Measurements from ENCODE around the gene AGR2.
"Not testable (repeated sequence)": the region's sequence is repeated elsewhere in the genome, so short reads cannot be mapped to it uniquely, and the experiment has no call there.

AGR2 gene

DNA sequence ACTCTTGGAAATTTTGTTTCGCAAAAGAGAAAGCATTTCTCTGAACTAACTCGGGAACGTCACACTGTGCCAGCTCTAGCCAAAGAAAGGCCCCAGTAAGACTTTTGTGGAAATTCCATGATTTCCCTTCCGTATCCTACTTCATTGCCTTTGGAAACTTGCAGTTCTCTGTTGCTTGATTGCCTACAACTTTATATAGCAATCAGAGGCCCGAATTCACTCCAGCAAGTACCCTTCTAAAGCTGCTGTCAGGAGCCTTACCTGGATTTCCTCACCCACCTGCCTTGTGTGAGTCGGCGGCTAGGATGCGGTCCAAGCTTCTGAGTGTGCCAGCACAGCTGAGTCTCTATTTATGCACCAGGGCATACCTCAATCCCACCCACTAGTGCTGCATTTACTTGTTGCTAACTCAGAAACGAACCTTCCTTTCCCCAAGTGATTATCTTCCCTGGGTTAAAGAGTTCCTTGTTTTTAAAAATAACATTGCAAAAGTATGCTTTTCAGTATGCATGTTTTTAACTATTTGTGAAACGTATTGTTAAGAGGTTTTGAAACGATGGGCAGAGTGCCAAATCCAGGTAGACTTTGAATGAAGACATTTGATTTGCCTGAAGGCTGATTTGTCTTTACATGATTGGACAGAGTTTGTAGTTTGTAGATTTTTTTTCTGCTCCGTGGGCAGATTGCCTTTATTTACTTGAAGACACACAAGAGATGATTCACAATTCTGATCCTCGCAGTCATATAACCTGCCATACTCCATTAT is at the start of gene AGR2:
AGR2 (minus strand) TSS at position 326 of the 766 bp plus-strand sequence. CDS start 3,203 bp downstream, outside the sequence.
- no peak for DNase-seq

GRCh38 chr7:16853189-16853588 is 48.4 kb upstream of the AGR2 start:
- DNase-seq: not testable (repeated sequence)

- DNase-seq: peak; percentile 2
These were observed 47.0 kb upstream of the AGR2 start for GRCh38 chr7:16851829-16852228.

DNA sequence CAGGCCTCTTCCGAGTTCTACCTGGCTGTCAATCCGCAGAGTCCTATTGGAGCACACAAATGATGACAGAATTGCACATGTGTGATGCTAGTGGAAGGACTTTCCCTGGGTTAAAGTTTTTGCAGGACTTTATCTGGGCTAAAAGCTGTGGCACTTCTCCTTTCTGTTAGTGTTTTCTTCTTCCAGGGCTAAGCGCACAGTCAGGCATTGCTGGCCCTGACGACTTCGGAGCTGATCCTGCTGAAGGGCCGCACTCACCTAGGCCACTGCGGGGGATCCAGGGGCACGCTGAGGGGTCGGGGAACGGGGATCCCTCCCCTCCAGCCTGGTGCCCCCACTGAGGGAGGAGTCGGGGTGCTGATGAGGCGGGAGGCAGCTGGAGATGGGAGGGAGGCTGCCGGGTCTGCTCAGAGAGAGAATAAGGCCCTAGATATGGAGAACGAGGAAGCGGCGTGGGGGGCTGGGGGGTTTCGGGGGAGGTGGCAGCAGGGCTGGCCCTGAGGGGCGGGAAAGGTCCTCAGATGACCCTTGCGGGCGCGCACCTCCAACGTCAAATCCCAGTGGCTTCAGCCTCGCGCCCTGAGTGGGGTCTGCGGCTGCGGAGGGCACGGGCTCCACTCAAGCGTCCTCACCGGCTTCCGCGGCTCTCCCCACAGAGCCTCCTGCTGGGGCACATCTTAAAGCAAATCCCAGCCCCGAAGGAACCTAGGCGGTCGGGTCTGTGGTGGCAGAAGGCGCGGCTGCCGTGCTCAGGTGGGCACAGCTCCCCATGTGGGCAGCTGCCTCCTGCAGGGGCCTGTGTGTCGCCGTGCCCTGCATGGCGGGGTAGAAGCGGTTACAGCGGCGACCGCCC is 46.0 kb upstream of the AGR2 start:
- no peak for DNase-seq

DNA sequence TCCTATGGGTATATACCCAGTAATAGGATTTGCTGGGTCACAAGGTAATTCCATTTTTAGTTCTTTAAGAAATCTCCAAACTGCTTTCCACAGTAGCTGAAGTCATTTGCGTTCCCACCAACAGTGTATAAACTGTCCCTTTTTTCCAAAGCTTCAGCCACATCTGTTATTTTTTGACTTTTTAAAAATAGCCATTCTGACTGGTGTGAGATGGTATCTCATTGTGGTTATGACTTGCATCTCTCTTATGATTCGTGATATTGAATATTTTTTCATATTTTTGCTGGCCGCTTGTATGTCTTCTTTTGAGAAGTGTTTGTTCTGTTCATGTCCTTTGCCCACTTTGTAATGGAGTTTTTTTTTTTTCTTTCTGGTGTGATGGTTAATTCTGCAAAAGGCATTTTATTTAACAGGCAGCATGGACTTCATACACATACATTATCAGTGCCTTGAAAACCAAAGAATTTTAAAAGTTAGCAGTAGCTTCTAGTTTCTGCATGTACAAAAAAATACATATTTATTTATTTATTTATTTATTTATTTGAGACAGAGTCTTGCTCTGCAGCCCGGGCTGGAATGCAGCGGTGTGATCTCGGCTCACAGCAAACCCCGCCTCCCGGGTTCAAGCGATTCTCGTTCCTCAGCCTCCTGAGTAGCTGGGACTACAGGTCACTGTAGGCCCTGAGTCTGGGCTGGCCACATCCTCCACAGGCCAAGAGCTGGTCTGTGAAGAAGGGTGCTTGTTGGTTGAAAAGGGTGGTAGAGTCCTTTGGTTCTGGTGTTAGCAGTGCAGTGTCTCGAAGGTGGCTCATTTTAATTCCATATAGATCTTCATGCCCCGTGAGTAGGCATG is 44.7 kb upstream of the AGR2 start:
- no peak for DNase-seq

DNA sequence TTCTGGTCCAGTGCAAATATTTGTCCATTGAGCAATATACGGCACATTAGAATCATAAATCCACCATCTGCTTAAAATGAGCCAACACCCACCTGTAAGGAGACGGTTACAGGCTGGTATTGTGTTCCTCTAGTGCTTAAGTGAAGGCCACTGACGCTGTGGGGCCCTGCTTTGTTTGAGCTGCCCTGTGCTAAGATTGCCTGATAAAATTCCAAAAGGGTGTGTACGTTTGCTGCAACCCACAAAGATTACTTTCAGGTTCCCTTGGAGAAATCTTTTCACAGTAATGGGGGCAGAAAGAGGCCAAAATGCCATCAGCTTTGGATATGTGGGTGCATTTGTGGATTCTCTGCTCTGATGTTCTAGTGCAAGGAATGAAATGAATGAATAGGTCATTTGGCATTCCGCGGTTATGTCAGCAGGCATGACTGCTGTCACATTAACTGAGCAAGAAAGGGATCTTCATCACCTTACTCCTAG is 42.6 kb upstream of the AGR2 start:
- DNase-seq: no peak

GRCh38 chr7:16846601-16847165 is 41.9 kb upstream of the AGR2 start:
- no peak for DNase-seq

GRCh38 chr7:16845746-16846145 is 40.9 kb upstream of the AGR2 start:
- DNase-seq: no peak

DNA sequence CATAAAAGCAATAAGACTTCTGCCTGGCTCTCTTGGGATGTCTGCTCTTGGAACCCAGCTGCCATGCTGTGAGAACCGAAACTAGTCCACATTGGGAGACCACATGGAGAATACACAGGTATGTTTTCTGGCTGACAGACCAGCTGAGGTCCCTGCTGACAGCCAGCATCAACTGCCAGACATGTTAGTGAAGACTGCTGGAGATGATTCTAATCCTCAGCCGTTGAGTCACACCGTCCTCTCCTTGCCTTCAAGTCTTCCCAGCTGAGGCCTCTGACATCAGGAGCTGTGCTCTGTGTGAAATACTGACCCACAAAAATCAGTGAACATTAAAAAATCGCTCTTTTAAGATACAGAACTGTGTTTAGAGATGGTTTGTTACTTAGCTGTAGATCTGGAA is 36.9 kb upstream of the AGR2 start:
- DNase-seq: no peak

DNA sequence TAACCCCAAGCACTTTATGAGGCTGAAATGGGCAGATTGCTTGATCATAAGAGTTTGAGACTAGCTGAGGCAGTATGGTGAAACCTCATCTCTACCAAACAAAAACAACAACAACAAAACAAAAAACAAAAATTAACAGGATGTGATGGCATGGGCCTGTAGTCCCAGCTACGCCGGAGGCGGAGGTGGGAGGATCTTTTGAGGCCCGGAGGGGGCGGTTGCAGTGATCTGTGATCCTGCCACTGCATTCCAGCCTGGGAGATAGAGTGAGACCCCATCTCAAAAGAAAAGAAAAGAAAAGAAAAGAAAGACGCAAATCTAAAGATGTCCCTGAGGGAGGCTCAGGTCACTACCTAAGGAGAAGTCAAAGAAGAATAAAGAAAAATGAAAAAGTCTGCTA is 35.3 kb upstream of the AGR2 start:
- DNase-seq: no peak

DNA sequence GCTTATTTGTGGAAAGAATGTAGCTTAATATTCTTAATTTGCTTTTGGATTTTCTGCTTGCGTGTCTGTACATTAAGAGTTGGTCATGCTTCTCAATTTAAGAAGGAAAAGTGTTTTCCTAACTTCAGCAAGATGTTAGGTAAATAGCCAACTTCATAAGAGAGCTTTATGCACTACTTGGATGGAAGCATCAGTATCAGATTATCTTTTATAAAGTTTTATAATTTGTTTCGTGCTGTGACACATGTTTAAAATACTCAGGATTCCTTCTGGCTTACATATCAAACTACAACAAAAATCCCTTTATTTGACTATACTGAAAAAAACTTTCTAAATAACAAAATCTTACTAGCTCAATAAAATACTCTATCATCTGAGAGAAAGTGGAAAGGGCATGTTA is 34.8 kb upstream of the AGR2 start:
- DNase-seq: no peak

DNA sequence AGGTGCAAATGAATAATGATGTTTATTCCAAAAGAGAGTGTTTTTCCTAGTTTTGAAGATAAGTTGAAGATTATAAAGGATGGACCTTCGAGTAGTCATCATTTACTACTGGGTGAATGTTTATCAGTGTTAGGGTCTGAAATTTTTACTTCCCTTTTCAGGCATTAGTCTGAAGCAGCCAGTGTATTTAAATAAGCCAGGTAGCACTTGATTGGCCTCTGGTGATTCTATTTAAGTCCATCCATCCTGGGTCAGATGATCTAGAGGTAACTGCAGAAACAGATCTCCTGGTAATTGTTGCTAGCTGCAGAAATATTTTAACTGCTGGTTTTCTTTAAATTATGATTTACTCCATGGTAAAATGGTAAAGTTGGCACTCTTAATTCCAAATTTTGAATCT is 34.1 kb upstream of the AGR2 start:
- no peak for DNase-seq

GRCh38 chr7:16838386-16838785 is 33.6 kb upstream of the AGR2 start:
- no peak for DNase-seq

GRCh38 chr7:16836481-16836880 is 31.7 kb upstream of the AGR2 start:
- no peak for DNase-seq

- DNase-seq: no peak
These were observed 28.6 kb upstream of the AGR2 start for GRCh38 chr7:16833373-16833772.

DNA sequence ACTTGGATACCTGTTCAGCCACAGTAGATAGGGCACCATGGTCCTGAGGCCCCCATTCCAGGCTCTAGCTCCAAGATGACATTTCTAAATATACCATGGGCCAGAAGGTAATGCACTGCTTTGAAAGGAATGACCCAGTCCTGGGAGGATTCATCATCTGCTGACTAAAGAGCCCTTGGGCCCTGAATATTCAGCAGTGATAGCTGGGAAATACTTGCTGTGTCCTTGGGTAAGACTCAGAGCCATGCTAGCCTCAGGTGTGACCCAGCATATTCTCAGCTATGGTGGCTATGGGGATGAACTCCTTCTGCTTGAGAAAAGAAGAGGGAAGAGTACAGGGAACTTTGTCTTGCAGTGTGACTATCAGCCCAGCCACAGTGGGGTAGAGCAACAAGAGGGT is 21.3 kb upstream of the AGR2 start:
- DNase-seq: no peak

GRCh38 chr7:16822029-16822428 is 17.2 kb upstream of the AGR2 start:
- DNase-seq: no peak

DNA sequence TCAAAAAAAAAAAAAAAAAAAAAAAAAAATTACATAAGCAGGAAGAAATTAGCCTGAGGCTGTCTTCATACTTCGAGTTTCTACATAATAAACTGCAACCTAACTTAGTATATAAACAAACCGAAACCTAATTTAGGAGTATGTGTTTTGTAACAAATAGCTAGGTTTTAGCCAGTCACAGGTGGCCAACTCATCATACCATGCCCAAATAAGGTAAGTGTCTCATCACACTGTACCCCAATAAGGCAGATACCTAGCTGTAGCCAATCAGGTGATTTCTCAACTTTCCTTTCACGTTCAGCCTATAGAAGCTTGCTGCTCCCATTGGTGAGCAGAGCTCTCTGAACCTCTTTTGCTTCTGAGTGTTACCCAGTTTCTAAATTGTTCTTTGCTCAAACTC is 13.9 kb upstream of the AGR2 start:
- DNase-seq: no peak

DNA sequence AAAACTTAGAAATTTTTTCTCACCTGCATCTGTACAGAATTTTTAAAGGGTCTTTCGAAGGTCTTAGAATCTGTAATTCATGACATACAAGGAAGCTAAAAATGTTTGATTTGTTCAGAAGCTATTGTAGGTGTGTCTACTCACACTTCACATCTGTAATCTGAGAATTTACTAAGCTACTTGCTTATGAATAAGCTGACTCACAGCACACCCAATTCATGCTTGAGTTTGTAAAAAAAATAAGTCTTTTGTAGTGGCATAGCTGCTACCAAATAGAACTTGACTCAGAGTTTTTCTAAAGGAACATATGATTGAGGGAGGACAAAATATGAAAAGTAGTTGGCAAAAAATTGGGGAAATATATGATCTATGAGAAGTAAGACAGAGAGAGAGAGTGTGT is 12.7 kb upstream of the AGR2 start:
- no peak for DNase-seq

DNA sequence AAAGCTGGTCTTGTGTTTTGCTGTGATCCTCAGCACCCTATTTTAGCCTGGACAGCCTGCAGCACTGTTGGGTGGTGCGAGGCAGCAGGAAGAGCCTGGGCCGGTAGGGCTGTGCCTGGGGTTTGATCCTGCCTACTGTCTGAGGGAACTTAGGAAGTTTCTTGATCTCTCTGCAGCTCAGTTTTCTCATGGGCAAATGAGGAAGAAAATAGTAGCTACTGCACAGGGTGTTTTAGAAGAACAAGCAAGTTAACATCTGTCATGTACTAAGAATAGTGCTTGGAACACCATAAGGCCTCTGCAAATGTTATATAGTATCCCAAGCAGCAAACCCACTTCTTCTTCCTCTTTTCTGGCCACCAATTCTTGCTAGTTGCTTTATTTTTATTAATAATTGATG is 12.0 kb upstream of the AGR2 start:
- DNase-seq: peak; percentile 3

- no peak for DNase-seq
These were observed 10.2 kb upstream of the AGR2 start for GRCh38 chr7:16815001-16815400.

- DNase-seq: peak; percentile 3
These were observed 8.4 kb upstream of the AGR2 start for GRCh38 chr7:16813232-16813616.

All from midbrain (tissue), 1 donor.